ENCODE measurements around the gene MED13. TPM values are rescaled to one million over a fixed set of nuclear protein-coding genes. Genes with fewer than 3 reads are reported as not detected.

Gene MED13
- total and polyA plus RNA-seq, 4 donors, result 6.6 to 64.0 (median 26.0) TPM

DNA sequence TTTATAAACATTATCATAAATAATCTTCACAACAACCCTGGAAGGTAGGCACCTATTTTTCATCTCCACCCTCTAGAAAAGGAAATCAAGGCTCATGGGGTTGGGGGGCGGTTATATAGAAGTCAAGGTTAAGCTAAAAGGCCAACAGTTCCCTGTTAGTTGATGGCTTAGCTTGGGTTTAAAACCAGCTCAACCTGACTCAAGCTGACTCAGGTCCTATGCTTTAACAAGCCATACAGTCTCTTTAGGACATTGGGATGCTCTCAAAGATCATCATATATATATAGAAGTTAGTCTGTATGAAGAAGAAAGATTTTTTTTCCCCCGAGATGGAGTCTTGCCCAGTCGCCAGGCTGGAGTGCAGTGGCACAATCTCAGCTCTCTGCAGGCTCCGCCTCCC, 44.8 kb upstream of the MED13 start (continued):
- TF ChIP-seq, protein P1, sequence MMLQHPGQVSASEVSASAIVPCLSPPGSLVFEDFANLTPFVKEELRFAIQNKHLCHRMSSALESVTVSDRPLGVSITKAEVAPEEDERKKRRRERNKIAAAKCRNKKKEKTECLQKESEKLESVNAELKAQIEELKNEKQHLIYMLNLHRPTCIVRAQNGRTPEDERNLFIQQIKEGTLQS (IDR thresholded peaks at IDR 0.05), result no peak
- TF ChIP-seq TAF1 (conservative IDR thresholded peaks at IDR 0.05), result no peak

DNA sequence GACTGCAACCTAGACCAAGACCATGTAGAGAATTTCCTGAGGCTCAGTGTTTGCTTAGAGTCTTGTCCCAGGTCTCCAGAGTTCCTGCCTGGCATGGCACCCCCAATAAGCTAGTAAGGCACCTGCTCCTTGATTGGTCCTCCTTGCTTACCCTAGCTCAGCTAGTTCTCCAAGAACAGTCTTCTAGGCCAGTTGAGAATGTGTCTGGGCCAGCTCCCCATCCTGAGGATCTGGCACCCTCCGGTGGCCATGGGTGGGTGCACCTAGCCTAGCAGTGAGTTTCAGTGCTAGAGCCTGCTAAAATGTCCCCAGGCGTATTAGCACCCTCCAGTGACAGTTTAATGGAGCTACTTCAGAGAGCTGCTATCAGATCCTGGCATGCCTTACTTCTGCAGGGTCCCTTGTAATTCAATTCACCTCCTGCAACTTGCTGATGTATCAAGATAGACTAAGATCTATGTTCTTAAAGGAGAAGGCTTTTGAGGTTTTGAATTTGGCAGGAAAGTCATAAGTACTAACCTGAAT, 44.4 kb upstream of the MED13 start:
- no peaks in the 10 kb centered on the region for H3K9me3 ChIP-seq (ENCODE audit: control insufficient read depth in 4 of 4, low read length in 3 of 4)
- H3K27me3 ChIP-seq (ENCODE audit: control insufficient read depth in 4 of 4, insufficient read depth in 4 of 4, low read length in 3 of 4), result no peaks in the 10 kb centered on the region
- no peak overlapping the region for H3K9ac ChIP-seq (ENCODE audit: low read depth in 1 of 2, low read length in 2 of 2)
- H3K36me3 ChIP-seq (ENCODE audit: control insufficient read depth in 4 of 4, insufficient read depth in 3 of 4, low read depth in 1 of 4, low read length in 3 of 4), result no peaks in the 10 kb centered on the region
- TF ChIP-seq SP1 (IDR thresholded peaks at IDR 0.05) (no peak), NR2F2 (IDR thresholded peaks at IDR 0.05) (no peak), RAD21 (IDR thresholded peaks at IDR 0.05) (peak; percentile 100), RXRA (IDR thresholded peaks at IDR 0.05) (peak; percentile 4 to 57), HNF4A (conservative IDR thresholded peaks at IDR 0.05) (peak; percentile 4 to 38), FOXA1 (IDR thresholded peaks at IDR 0.05) (no peak), JUND (IDR thresholded peaks at IDR 0.05) (no peak), GABPA (IDR thresholded peaks at IDR 0.05 in 1 of 2, conservative IDR thresholded peaks at IDR 0.05 in 1 of 2) (no peak), TAF1 (conservative IDR thresholded peaks at IDR 0.05) (no peak), FOXA2 (IDR thresholded peaks at IDR 0.05) (no peak)
- TF ChIP-seq, protein P2, sequence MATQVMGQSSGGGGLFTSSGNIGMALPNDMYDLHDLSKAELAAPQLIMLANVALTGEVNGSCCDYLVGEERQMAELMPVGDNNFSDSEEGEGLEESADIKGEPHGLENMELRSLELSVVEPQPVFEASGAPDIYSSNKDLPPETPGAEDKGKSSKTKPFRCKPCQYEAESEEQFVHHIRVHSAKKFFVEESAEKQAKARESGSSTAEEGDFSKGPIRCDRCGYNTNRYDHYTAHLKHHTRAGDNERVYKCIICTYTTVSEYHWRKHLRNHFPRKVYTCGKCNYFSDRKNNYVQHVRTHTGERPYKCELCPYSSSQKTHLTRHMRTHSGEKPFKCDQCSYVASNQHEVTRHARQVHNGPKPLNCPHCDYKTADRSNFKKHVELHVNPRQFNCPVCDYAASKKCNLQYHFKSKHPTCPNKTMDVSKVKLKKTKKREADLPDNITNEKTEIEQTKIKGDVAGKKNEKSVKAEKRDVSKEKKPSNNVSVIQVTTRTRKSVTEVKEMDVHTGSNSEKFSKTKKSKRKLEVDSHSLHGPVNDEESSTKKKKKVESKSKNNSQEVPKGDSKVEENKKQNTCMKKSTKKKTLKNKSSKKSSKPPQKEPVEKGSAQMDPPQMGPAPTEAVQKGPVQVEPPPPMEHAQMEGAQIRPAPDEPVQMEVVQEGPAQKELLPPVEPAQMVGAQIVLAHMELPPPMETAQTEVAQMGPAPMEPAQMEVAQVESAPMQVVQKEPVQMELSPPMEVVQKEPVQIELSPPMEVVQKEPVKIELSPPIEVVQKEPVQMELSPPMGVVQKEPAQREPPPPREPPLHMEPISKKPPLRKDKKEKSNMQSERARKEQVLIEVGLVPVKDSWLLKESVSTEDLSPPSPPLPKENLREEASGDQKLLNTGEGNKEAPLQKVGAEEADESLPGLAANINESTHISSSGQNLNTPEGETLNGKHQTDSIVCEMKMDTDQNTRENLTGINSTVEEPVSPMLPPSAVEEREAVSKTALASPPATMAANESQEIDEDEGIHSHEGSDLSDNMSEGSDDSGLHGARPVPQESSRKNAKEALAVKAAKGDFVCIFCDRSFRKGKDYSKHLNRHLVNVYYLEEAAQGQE (IDR thresholded peaks at IDR 0.05), result no peak
- TF ChIP-seq, protein P3, sequence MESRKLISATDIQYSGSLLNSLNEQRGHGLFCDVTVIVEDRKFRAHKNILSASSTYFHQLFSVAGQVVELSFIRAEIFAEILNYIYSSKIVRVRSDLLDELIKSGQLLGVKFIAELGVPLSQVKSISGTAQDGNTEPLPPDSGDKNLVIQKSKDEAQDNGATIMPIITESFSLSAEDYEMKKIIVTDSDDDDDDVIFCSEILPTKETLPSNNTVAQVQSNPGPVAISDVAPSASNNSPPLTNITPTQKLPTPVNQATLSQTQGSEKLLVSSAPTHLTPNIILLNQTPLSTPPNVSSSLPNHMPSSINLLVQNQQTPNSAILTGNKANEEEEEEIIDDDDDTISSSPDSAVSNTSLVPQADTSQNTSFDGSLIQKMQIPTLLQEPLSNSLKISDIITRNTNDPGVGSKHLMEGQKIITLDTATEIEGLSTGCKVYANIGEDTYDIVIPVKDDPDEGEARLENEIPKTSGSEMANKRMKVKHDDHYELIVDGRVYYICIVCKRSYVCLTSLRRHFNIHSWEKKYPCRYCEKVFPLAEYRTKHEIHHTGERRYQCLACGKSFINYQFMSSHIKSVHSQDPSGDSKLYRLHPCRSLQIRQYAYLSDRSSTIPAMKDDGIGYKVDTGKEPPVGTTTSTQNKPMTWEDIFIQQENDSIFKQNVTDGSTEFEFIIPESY (IDR thresholded peaks at IDR 0.05), result no peak
- TF ChIP-seq, protein P4, sequence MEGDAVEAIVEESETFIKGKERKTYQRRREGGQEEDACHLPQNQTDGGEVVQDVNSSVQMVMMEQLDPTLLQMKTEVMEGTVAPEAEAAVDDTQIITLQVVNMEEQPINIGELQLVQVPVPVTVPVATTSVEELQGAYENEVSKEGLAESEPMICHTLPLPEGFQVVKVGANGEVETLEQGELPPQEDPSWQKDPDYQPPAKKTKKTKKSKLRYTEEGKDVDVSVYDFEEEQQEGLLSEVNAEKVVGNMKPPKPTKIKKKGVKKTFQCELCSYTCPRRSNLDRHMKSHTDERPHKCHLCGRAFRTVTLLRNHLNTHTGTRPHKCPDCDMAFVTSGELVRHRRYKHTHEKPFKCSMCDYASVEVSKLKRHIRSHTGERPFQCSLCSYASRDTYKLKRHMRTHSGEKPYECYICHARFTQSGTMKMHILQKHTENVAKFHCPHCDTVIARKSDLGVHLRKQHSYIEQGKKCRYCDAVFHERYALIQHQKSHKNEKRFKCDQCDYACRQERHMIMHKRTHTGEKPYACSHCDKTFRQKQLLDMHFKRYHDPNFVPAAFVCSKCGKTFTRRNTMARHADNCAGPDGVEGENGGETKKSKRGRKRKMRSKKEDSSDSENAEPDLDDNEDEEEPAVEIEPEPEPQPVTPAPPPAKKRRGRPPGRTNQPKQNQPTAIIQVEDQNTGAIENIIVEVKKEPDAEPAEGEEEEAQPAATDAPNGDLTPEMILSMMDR (IDR thresholded peaks at IDR 0.05; ENCODE audit: low read depth, low read length, missing input control), result peak; percentile 100
- H3K27ac ChIP-seq (ENCODE audit: low read depth in 1 of 2, low read length in 2 of 2), result no peak overlapping the region
- peak; percentile 67 for DNase-seq (ENCODE audit: low spot score)
- H3K4me1 ChIP-seq (ENCODE audit: control insufficient read depth in 4 of 4, insufficient read depth in 4 of 4, low read length in 3 of 4), result peaks cover 0 to 23% (median 14%) of the 10 kb centered on the region in 4 donors
- 5% methylated on average over 2 of the region's 2 CpGs for WGBS
- no peak overlapping the region for H3K4me3 ChIP-seq (ENCODE audit: low read depth in 1 of 3, low read length in 3 of 3)

Data from liver (tissue), 9 donors.